GM18511 (cell line): ENCODE measurements around the gene ZNF273.
"Not testable (repeated sequence)": the region's sequence is repeated elsewhere in the genome, so short reads cannot be mapped to it uniquely, and the experiment has no call there.

Source experiments
- ATAC-seq: cut with Tn5 transposase; IDR thresholded peaks from one replicate; pipeline ENCODE4 v1.9.1; 2021; ENCODE audit warnings: mild to moderate bottlenecking, moderate library complexity; ENCODE audit not compliant: unreplicated experiment

ZNF273 gene

GRCh38 chr7:64944667-64945502 is 41.8 kb downstream of the ZNF273 start:
- not testable (repeated sequence) for ATAC-seq

GRCh38 chr7:64945503-64946175 is 42.6 kb downstream of the ZNF273 start:
- ATAC-seq: no peak

GRCh38 chr7:64946772-64947171 is 43.7 kb downstream of the ZNF273 start:
- no peak for ATAC-seq

- ATAC-seq: no peak
These were observed 44.4 kb downstream of the ZNF273 start for GRCh38 chr7:64947252-64948000.

GRCh38 chr7:64948774-64949173 is 45.7 kb downstream of the ZNF273 start:
- ATAC-seq: not testable (repeated sequence)

- ATAC-seq: not testable (repeated sequence)
These were observed 47.6 kb downstream of the ZNF273 start for GRCh38 chr7:64950673-64951072.

- ATAC-seq: peak; percentile 74
These were observed 48.3 kb downstream of the ZNF273 start for GRCh38 chr7:64951250-64951848.

- ATAC-seq: no peak
These were observed 56.1 kb downstream of the ZNF273 start for GRCh38 chr7:64959072-64959747.

GRCh38 chr7:64965594-64965993 is 62.5 kb downstream of the ZNF273 start:
- no peak for ATAC-seq

- no peak for ATAC-seq
These were observed 75.6 kb downstream of the ZNF273 start for GRCh38 chr7:64978497-64979203.
